ENCODE measurements around the gene SGSH. TPM values are rescaled to one million over a fixed set of nuclear protein-coding genes. Genes with fewer than 3 reads are reported as not detected.
A peak's percentile ranks its signal among the peaks of the same experiment; 100 is the strongest.

SGSH gene
- total RNA-seq, 1 donor from 2014 or later: 24.0 TPM

- Histone ChIP-seq H3K4me2 (ENCODE audit: low read length) (no peak overlapping the region), H3K36me3 (ENCODE audit: insufficient read depth, low read length) (no peaks in the 10 kb centered on the region), H3K27ac (ENCODE audit: low read depth, low read length) (no peak overlapping the region), H4K20me1 (ENCODE audit: insufficient read depth, low read length) (peaks cover 13% of the 10 kb centered on the region), H3K9ac (ENCODE audit: low read length) (no peak overlapping the region), H3K79me2 (ENCODE audit: insufficient read depth, low read length) (no peaks in the 10 kb centered on the region), H2AFZ (ENCODE audit: low read depth, low read length) (no peak overlapping the region), H3K27me3 (ENCODE audit: insufficient read depth, low read length) (no peaks in the 10 kb centered on the region), H3K9me3 (ENCODE audit: insufficient read depth, low read depth, low read length) (no peaks in the 10 kb centered on the region), H3K4me1 (ENCODE audit: insufficient read depth, low read length) (peaks cover 10% of the 10 kb centered on the region), H3K4me3 (ENCODE audit: insufficient read depth, low read depth, low read length) (no peak overlapping the region)
- no peak for DNase-seq (ENCODE audit: low read depth)
- TF ChIP-seq EZH2 (IDR thresholded peaks at IDR 0.05; ENCODE audit: insufficient read depth, low read length) (no peak), CTCF (IDR thresholded peaks at IDR 0.05; ENCODE audit: insufficient read depth, low read depth, low read length) (no peak)
- Mint-ChIP-seq H3K36me3 (ENCODE audit: low read depth, unreplicated experiment) (peaks cover 11% of the 10 kb centered on the region), H3K4me1 (ENCODE audit: low read depth, unreplicated experiment) (peaks cover 3% of the 10 kb centered on the region), H3K27me3 (ENCODE audit: low read depth, unreplicated experiment) (no peaks in the 10 kb centered on the region), H3K9me3 (ENCODE audit: unreplicated experiment) (no peaks in the 10 kb centered on the region), H3K4me3 (ENCODE audit: unreplicated experiment) (no peak overlapping the region), H3K27ac (ENCODE audit: unreplicated experiment) (no peak overlapping the region)
- FAIRE-seq: no peak
Measured at GRCh38 chr17:80222376-80223141, 2.4 kb upstream of the SGSH start.

GRCh38 chr17:80221351-80222105 is 1.4 kb upstream of the SGSH start:
- FAIRE-seq (no peak), DNase-seq (ENCODE audit: low read depth) (no peak)
- TF ChIP-seq EZH2 (IDR thresholded peaks at IDR 0.05; ENCODE audit: insufficient read depth, low read length): no peak
- TF ChIP-seq CTCF (IDR thresholded peaks at IDR 0.05; ENCODE audit: insufficient read depth, low read depth, low read length): no peak
- peaks cover 19% of the 10 kb centered on the region for H4K20me1 ChIP-seq (ENCODE audit: insufficient read depth, low read length)
- peaks cover 10% of the 10 kb centered on the region for H3K4me1 ChIP-seq (ENCODE audit: insufficient read depth, low read length)
- H3K27ac Mint-ChIP-seq (ENCODE audit: unreplicated experiment): peak overlapping the region; percentile 7
- peaks cover 15% of the 10 kb centered on the region for H3K36me3 Mint-ChIP-seq (ENCODE audit: low read depth, unreplicated experiment)
- peak overlapping the region; percentile 87 for H3K4me3 Mint-ChIP-seq (ENCODE audit: unreplicated experiment)
- peak overlapping the region; percentile 91 for H3K4me2 ChIP-seq (ENCODE audit: low read length)
- H3K9ac ChIP-seq (ENCODE audit: low read length): no peak overlapping the region
- H3K27me3 ChIP-seq (ENCODE audit: insufficient read depth, low read length): no peaks in the 10 kb centered on the region
- no peaks in the 10 kb centered on the region for H3K27me3 Mint-ChIP-seq (ENCODE audit: low read depth, unreplicated experiment)
- peaks cover 3% of the 10 kb centered on the region for H3K4me1 Mint-ChIP-seq (ENCODE audit: low read depth, unreplicated experiment)
- H3K4me3 ChIP-seq (ENCODE audit: insufficient read depth, low read depth, low read length): no peak overlapping the region
- no peak overlapping the region for H2AFZ ChIP-seq (ENCODE audit: low read depth, low read length)
- no peaks in the 10 kb centered on the region for H3K36me3 ChIP-seq (ENCODE audit: insufficient read depth, low read length)
- H3K27ac ChIP-seq (ENCODE audit: low read depth, low read length): no peak overlapping the region
- H3K9me3 ChIP-seq (ENCODE audit: insufficient read depth, low read depth, low read length): no peaks in the 10 kb centered on the region
- H3K79me2 ChIP-seq (ENCODE audit: insufficient read depth, low read length): no peaks in the 10 kb centered on the region
- H3K9me3 Mint-ChIP-seq (ENCODE audit: unreplicated experiment): no peaks in the 10 kb centered on the region
